BLaER1 treated with 17β-estradiol and CSF1 and Interleukin-3, amounts not matched to agents 10 nM and 100 nM (cell line): ENCODE measurements around the gene KRT12.
A peak's percentile ranks its signal among the peaks of the same experiment; 100 is the strongest.
"Not testable (repeated sequence)": the region's sequence is repeated elsewhere in the genome, so short reads cannot be mapped to it uniquely, and the experiment has no call there.

ENCODE experiments used
- H3K27ac ChIP-seq, 11 experiments: shearing (Covaris generic); formaldehyde crosslinking; 2 replicates each; pipeline ENCODE4 v1.8.1; 2022
- H3K27me3 ChIP-seq, 11 experiments: shearing (Covaris generic); formaldehyde crosslinking; 2 replicates each; pipeline ENCODE4 v1.8.1; 2022
- H3K36me3 ChIP-seq, 11 experiments: shearing (Covaris generic); formaldehyde crosslinking; 2 replicates each; pipeline ENCODE4 v1.8.1; 2022
- H3K4me1 ChIP-seq, 10 experiments: shearing (Covaris generic); formaldehyde crosslinking; 2 replicates each; pipeline ENCODE4 v1.8.1; 2022
- H3K4me2 ChIP-seq, 11 experiments: shearing (Covaris generic); formaldehyde crosslinking; 2 replicates each; pipeline ENCODE4 v1.8.1; 2022
- H3K4me3 ChIP-seq, 10 experiments: shearing (Covaris generic); formaldehyde crosslinking; 2 replicates each; pipeline ENCODE4 v1.8.1; 2022
- H3K9ac ChIP-seq, 11 experiments: shearing (Covaris generic); formaldehyde crosslinking; 2 replicates each; pipeline ENCODE4 v1.8.1; 2022
- H3K9me3 ChIP-seq, 11 experiments: shearing (Covaris generic); formaldehyde crosslinking; replicated peaks in 1 of 11; 2 replicates each; pipeline ENCODE4 v1.8.1; 2022
- H4K20me1 ChIP-seq, 11 experiments: shearing (Covaris generic); formaldehyde crosslinking; 2 replicates each; pipeline ENCODE4 v1.8.1; 2022
- Cebpa-rat ChIP-seq, 11 experiments: shearing (Covaris generic); IDR thresholded peaks; 2 replicates each; pipeline ENCODE4 v1.8.1; 2022

Gene KRT12

GRCh38 chr17:40873801-40874200 lies 6.8 kb upstream of the KRT12 start:
- no peak overlapping the region for H3K27ac ChIP-seq
- no peak overlapping the region for H3K4me2 ChIP-seq
- no peaks in the 10 kb centered on the region for H4K20me1 ChIP-seq
- H3K4me3 ChIP-seq: no peak overlapping the region
- H3K27me3 ChIP-seq: no peaks in the 10 kb centered on the region
- H3K36me3 ChIP-seq: no peaks in the 10 kb centered on the region
- H3K9ac ChIP-seq: no peak overlapping the region
- no peaks in the 10 kb centered on the region for H3K9me3 ChIP-seq
- no peak for TF ChIP-seq Cebpa-rat (IDR thresholded peaks at IDR 0.05)
- no peaks in the 10 kb centered on the region; a peak in 1 of 20 replicates for H3K4me1 ChIP-seq

- no peaks in the 10 kb centered on the region; a peak in 1 of 20 replicates for H3K4me1 ChIP-seq
- no peaks in the 10 kb centered on the region for H3K9me3 ChIP-seq
- no peaks in the 10 kb centered on the region for H3K27me3 ChIP-seq
- H4K20me1 ChIP-seq: no peaks in the 10 kb centered on the region
- H3K9ac ChIP-seq: no peak overlapping the region
- H3K4me2 ChIP-seq: no peak overlapping the region
- no peak overlapping the region for H3K27ac ChIP-seq
- TF ChIP-seq Cebpa-rat (IDR thresholded peaks at IDR 0.05): no peak
- H3K4me3 ChIP-seq: no peak overlapping the region
- H3K36me3 ChIP-seq: no peaks in the 10 kb centered on the region
Observed at GRCh38 chr17:40873255-40873654, 6.2 kb upstream of the KRT12 start.

GRCh38 chr17:40872416-40872815 lies 5.4 kb upstream of the KRT12 start:
- H4K20me1 ChIP-seq: no peaks in the 10 kb centered on the region
- H3K36me3 ChIP-seq: no peaks in the 10 kb centered on the region
- H3K4me3 ChIP-seq: no peak overlapping the region
- no peak overlapping the region for H3K27ac ChIP-seq
- no peaks in the 10 kb centered on the region for H3K27me3 ChIP-seq
- no peaks in the 10 kb centered on the region for H3K9me3 ChIP-seq
- no peak overlapping the region for H3K4me2 ChIP-seq
- TF ChIP-seq Cebpa-rat (IDR thresholded peaks at IDR 0.05): no peak
- no peak overlapping the region for H3K9ac ChIP-seq
- no peaks in the 10 kb centered on the region; a peak in 1 of 20 replicates for H3K4me1 ChIP-seq

- no peaks in the 10 kb centered on the region for H3K9me3 ChIP-seq
- H3K27me3 ChIP-seq: no peaks in the 10 kb centered on the region
- H3K4me1 ChIP-seq: no peaks in the 10 kb centered on the region; a peak in 1 of 20 replicates
- no peak for TF ChIP-seq Cebpa-rat (IDR thresholded peaks at IDR 0.05)
- no peak overlapping the region for H3K4me3 ChIP-seq
- no peak overlapping the region for H3K4me2 ChIP-seq
- H3K9ac ChIP-seq: no peak overlapping the region
- H4K20me1 ChIP-seq: no peaks in the 10 kb centered on the region
- H3K27ac ChIP-seq: no peak overlapping the region
- H3K36me3 ChIP-seq: no peaks in the 10 kb centered on the region
Observed at GRCh38 chr17:40871316-40871715, 4.3 kb upstream of the KRT12 start.

- H3K36me3 ChIP-seq: no peaks in the 10 kb centered on the region
- no peak overlapping the region for H3K4me2 ChIP-seq
- peaks cover 0 to 1% (median 0%) of the 10 kb centered on the region in 10 experiments; a peak in 3 of 20 replicates for H3K4me1 ChIP-seq
- no peak for TF ChIP-seq Cebpa-rat (IDR thresholded peaks at IDR 0.05)
- H3K9me3 ChIP-seq: no peaks in the 10 kb centered on the region
- H4K20me1 ChIP-seq: no peaks in the 10 kb centered on the region
- H3K27ac ChIP-seq: no peak overlapping the region
- no peaks in the 10 kb centered on the region for H3K27me3 ChIP-seq
- H3K4me3 ChIP-seq: no peak overlapping the region
- no peak overlapping the region for H3K9ac ChIP-seq
Observed at GRCh38 chr17:40870136-40870535, 3.1 kb upstream of the KRT12 start.

GRCh38 chr17:40864661-40865390 lies 2.2 kb downstream of the KRT12 start:
- H3K27ac ChIP-seq: no peak overlapping the region
- H3K9ac ChIP-seq: no peak overlapping the region
- no peaks in the 10 kb centered on the region for H3K36me3 ChIP-seq
- TF ChIP-seq Cebpa-rat (IDR thresholded peaks at IDR 0.05): no peak
- peaks cover 0 to 7% (median 0%) of the 10 kb centered on the region in 10 experiments; a peak in 2 of 20 replicates for H3K4me1 ChIP-seq
- peak overlapping the region in 3 of 11 experiments; percentile 20 to 48 (median 30); a peak in 2 of 22 replicates for H3K4me2 ChIP-seq
- no peak overlapping the region for H3K4me3 ChIP-seq
- H3K27me3 ChIP-seq: no peaks in the 10 kb centered on the region
- H4K20me1 ChIP-seq: no peaks in the 10 kb centered on the region
- H3K9me3 ChIP-seq: no peaks in the 10 kb centered on the region

GRCh38 chr17:40862985-40863733 lies 3.9 kb downstream of the KRT12 start:
- Histone ChIP-seq H3K9ac (no peak overlapping the region), H4K20me1 (no peaks in the 10 kb centered on the region), H3K27me3 (no peaks in the 10 kb centered on the region), H3K9me3 (no peaks in the 10 kb centered on the region), H3K4me2 (no peak overlapping the region), H3K4me1 (peaks cover 0 to 7% (median 0%) of the 10 kb centered on the region in 10 experiments; a peak in 2 of 20 replicates), H3K27ac (no peak overlapping the region), H3K36me3 (no peaks in the 10 kb centered on the region), H3K4me3 (no peak overlapping the region)
- TF ChIP-seq Cebpa-rat (IDR thresholded peaks at IDR 0.05): no peak

GRCh38 chr17:40859536-40859935 lies 7.5 kb downstream of the KRT12 start:
- H3K4me1 ChIP-seq: peaks cover 0 to 12% (median 0%) of the 10 kb centered on the region in 10 experiments; a peak in 7 of 20 replicates
- H3K27ac ChIP-seq: no peak overlapping the region
- H4K20me1 ChIP-seq: no peaks in the 10 kb centered on the region
- H3K4me2 ChIP-seq: no peak overlapping the region
- H3K9me3 ChIP-seq: no peaks in the 10 kb centered on the region
- TF ChIP-seq Cebpa-rat (IDR thresholded peaks at IDR 0.05): no peak
- H3K36me3 ChIP-seq: no peaks in the 10 kb centered on the region
- H3K4me3 ChIP-seq: no peak overlapping the region
- no peaks in the 10 kb centered on the region for H3K27me3 ChIP-seq
- no peak overlapping the region for H3K9ac ChIP-seq

GRCh38 chr17:40858667-40859066 lies 8.4 kb downstream of the KRT12 start:
- not testable (repeated sequence) for H3K9me3 ChIP-seq, H3K9ac ChIP-seq, H3K27me3 ChIP-seq, H3K4me3 ChIP-seq, H3K27ac ChIP-seq, H3K36me3 ChIP-seq, H4K20me1 ChIP-seq, H3K4me2 ChIP-seq
- peaks cover 0 to 21% (median 0%) of the 10 kb centered on the region in 10 experiments; a peak in 8 of 20 replicates for H3K4me1 ChIP-seq
